Lower leg skin (tissue), 4 donors: ENCODE measurements around the gene OR2AG2. TPM values are rescaled to one million over a fixed set of nuclear protein-coding genes. Genes with fewer than 3 reads are reported as not detected.

Experiments used
- DNase-seq, 2 donors: peaks; one replicate each; pipeline ENCODE4 v3.0.0-alpha.2; 2019; ENCODE audit warnings: low spot score in 2 of 2
- H3K4me3 ChIP-seq: fragments of 200-600 bp; sonication (generic); 2 replicates; pipeline ENCODE4 v1.5.1; 2017; ENCODE audit warnings: mild to moderate bottlenecking, low read depth; ENCODE audit not compliant: poor library complexity, severe bottlenecking
- POLR2A ChIP-seq, 2 donors: fragments of 450-650 bp; IDR thresholded peaks; one replicate each; pipeline ENCODE4 v1.6.1; 2016 to 2017; ENCODE audit warnings: antibody characterized with exemption in 2 of 2, mild to moderate bottlenecking in 1 of 2, moderate library complexity in 1 of 2
- WGBS, 2 donors: methylation state at CpG; one replicate each; pipeline ENCODE4 v1.1.5; 2018; 5-methylcytosine and 5-hydroxymethylcytosine counted together
- intact Hi-C: fragments of 100-400 bp; cut with DNase I; formaldehyde crosslinking; loops from one replicate; pipeline ENCODE4 v1.15.0; 2023; ENCODE audit warnings: low total_unique reads
- total RNA-seq, 4 donors: library from RNA; depleted of rRNA; stranded (reverse); fragments of >200 nt; gene quantifications; one replicate each; pipeline ENCODE4 v1.1.0, GENCODE V29; 2016
- TF ChIP-seq, protein P1 (sequence below), 3 donors: fragments of 450-650 bp; IDR thresholded peaks; one replicate each; pipeline ENCODE4 v1.5.1; 2016; ENCODE audit warnings: antibody characterized with exemption in 3 of 3, mild to moderate bottlenecking in 3 of 3, moderate library complexity in 2 of 3

OR2AG2 gene
- total RNA-seq, 4 donors from 2014 or later = not detected

DNA sequence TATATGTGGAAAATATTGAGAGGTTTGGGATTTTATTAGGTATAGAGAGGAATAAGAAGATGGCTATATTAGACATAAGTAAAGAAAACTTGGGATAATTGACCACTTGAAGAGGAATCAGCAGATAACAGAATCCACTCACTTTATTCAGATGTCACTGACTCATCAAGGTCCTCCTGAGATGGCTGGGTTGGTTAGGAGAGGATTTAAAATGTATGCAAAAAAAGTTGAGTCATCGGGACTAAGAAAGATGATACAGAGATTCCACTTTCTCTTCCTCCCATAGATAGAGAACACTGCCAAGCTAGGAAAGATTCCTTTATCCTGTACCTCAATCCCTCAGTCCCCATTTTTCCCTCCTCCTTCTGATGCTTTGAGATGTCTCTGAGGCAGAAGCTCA is 27.6 kb upstream of the OR2AG2 start, which contains the start of gene OR6A2:
OR6A2 (minus strand) TSS at position 288 of the 400 bp plus-strand sequence. CDS start 3,981 bp downstream, outside the sequence.
- no peak for DNase-seq
- intact Hi-C loops = no loop called here
- WGBS, 2 donors = 83 to 84% methylated on average over 1 of the region's 1 CpG
- no peak within 1 kb of the TSS for H3K4me3 ChIP-seq
- TF ChIP-seq, protein P1, sequence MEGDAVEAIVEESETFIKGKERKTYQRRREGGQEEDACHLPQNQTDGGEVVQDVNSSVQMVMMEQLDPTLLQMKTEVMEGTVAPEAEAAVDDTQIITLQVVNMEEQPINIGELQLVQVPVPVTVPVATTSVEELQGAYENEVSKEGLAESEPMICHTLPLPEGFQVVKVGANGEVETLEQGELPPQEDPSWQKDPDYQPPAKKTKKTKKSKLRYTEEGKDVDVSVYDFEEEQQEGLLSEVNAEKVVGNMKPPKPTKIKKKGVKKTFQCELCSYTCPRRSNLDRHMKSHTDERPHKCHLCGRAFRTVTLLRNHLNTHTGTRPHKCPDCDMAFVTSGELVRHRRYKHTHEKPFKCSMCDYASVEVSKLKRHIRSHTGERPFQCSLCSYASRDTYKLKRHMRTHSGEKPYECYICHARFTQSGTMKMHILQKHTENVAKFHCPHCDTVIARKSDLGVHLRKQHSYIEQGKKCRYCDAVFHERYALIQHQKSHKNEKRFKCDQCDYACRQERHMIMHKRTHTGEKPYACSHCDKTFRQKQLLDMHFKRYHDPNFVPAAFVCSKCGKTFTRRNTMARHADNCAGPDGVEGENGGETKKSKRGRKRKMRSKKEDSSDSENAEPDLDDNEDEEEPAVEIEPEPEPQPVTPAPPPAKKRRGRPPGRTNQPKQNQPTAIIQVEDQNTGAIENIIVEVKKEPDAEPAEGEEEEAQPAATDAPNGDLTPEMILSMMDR (IDR thresholded peaks at IDR 0.05) = no peak
- TF ChIP-seq POLR2A (IDR thresholded peaks at IDR 0.05) = no peak

DNA sequence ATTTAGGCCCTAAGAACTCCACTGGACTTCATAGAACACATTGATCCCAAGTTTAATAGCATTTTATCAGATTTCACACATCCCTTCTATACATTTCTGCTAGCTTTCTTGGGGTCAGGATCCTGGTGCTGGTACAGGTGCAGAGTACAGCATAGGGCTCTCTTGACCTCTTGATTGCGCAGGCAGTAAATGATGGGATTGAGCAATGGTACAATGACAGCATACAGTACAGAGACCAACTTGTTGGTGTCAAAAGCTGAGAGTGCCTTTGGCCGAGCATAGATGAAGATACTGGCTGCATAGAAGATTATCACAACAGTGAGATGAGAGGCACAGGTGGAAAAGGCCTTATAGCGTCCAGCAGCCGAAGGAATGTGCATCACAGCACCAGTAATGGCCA is 22.9 kb upstream of the OR2AG2 start:
- WGBS, 2 donors = 83 to 92% methylated on average over 4 of the region's 4 CpGs
- TF ChIP-seq POLR2A (IDR thresholded peaks at IDR 0.05) = no peak
- TF ChIP-seq, protein P1 (IDR thresholded peaks at IDR 0.05) = no peak
- no peak for DNase-seq
- H3K4me3 ChIP-seq = no peak overlapping the region
- intact Hi-C loops = no loop called here

DNA sequence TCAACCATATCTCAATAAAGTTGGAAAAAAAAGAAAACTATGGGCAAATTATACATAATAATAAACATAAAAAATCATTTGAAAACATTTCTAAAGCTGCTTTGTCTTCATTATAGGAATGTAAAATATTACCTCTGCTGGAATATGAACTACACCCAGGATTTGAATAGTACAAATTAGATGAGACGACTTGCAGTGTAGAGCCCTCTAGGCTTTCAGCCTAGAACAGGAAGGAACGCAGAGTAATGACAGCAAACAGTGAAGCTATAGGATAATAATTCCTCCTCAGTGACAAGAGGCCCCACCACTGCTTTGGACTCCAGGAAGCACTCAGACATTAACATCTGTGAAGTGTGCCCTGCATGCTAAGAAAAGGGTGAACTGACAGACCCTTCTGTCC is 18.8 kb upstream of the OR2AG2 start:
- H3K4me3 ChIP-seq = no peak overlapping the region
- intact Hi-C loops = no loop called here
- WGBS, 2 donors = 35 to 45% methylated on average over 2 of the region's 2 CpGs
- no peak for DNase-seq
- TF ChIP-seq, protein P1 (IDR thresholded peaks at IDR 0.05) = no peak
- no peak for TF ChIP-seq POLR2A (IDR thresholded peaks at IDR 0.05)

DNA sequence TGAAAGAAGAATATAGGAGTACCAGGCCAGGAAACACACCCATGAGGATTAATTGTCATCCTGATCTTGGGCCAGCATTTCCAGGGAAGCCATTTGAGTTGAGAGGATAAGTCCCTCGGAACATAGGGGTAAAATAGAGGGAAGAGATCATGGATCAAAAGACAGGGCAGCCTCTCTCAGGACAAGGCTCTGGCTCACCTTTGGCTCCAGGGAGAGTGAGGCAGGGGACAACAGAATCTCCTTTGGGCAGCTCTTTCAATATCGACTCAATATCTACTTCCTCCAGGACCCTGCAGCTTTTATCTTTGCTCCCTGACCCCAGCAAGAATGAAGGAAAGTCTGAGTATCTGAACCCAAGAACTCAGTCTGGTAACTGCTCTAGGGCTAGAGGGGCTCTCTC is 10.9 kb upstream of the OR2AG2 start, which contains the start of gene OR2AG1:
OR2AG1 (plus strand) TSS at position 301 of the 400 bp plus-strand sequence. CDS start 2,018 bp downstream, outside the sequence.
- TF ChIP-seq, protein P1 (IDR thresholded peaks at IDR 0.05) = no peak
- TF ChIP-seq POLR2A (IDR thresholded peaks at IDR 0.05) = no peak
- WGBS, 2 donors = 81 to 83% methylated on average over 2 of the region's 2 CpGs
- intact Hi-C loops = no loop called here
- DNase-seq = no peak
- H3K4me3 ChIP-seq = no peak within 1 kb of the TSS

DNA sequence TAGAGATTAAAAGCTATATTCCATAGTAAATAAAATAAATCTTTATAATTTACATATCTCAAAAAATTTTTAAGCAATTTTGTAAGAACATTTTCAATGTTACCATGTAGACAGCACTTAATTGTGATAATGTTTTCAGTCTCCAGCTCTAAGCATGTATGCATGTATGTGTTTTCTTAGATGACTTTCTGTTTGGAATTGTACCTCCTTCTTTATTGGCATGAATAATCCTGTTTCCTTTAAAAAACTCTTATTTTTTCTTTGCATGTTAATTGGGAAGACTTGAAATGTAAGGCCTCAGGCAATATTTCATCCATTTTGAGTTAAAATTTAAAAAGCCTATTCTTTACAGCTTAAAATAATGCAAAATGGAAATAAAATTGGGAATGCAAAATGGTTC is 9.1 kb upstream of the OR2AG2 start:
- TF ChIP-seq, protein P1 (IDR thresholded peaks at IDR 0.05) = no peak
- no peak for TF ChIP-seq POLR2A (IDR thresholded peaks at IDR 0.05)
- no peak overlapping the region for H3K4me3 ChIP-seq
- intact Hi-C loops = no loop called here
- DNase-seq = no peak

DNA sequence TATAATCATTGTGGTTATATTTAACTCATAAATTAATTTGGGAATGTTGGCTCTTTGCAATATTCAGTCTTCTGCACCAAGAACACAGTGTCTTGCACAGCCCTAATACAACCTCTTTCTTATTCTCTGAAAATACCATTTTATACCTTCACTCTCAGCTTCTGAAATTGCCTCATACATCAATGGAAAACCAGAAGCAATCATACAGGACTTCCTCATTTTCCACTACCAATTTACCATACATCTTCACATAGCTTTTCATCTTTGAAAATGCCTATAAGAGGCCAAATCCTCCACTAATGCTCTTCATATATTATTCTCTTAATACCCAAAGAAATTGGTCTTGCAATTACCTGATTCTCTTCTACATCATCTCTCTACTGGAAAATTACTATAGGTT is 6.7 kb upstream of the OR2AG2 start:
- intact Hi-C loops = no loop called here
- DNase-seq = no peak

More for the DNA sequence above, 6.7 kb upstream of the OR2AG2 start:
- TF ChIP-seq POLR2A (IDR thresholded peaks at IDR 0.05) = no peak
- TF ChIP-seq, protein P1 (IDR thresholded peaks at IDR 0.05) = no peak
- H3K4me3 ChIP-seq = no peak overlapping the region
